GM12865 (cell line): ENCODE measurements around the gene KCNJ2.

Source experiments
- DNase-seq: peaks from one replicate; pipeline ENCODE4 v3.0.0; 2010; ENCODE audit warnings: low read depth
- H3K4me3 ChIP-seq: 2 replicates; pipeline ENCODE4 v1.5.1; 2011; ENCODE audit warnings: mild to moderate bottlenecking, low read depth, low read length, control low read depth
- CTCF ChIP-seq: IDR thresholded peaks from 2 replicates; pipeline ENCODE4 v1.5.1; 2011; ENCODE audit warnings: low read length, control low read depth, low read depth, inconsistent platforms; ENCODE audit not compliant: insufficient read depth; ENCODE audit errors: missing control alignments

Gene KCNJ2

GRCh38 chr17:70158180-70158579 lies 11.2 kb upstream of the KCNJ2 start:
- TF ChIP-seq CTCF, result no peak
- DNase-seq, result no peak
- H3K4me3 ChIP-seq, result no peak overlapping the region

GRCh38 chr17:70158591-70158990 lies 10.7 kb upstream of the KCNJ2 start:
- H3K4me3 ChIP-seq, result no peak overlapping the region
- TF ChIP-seq CTCF, result no peak

GRCh38 chr17:70159980-70160379 lies 9.4 kb upstream of the KCNJ2 start:
- TF ChIP-seq CTCF, result no peak
- H3K4me3 ChIP-seq, result no peak overlapping the region
- DNase-seq, result no peak

More at GRCh38 chr17:70158591-70158990, 10.7 kb upstream of the KCNJ2 start:
- no peak for DNase-seq

- no peak for DNase-seq
- no peak overlapping the region for H3K4me3 ChIP-seq
- TF ChIP-seq CTCF, result no peak
Measured at GRCh38 chr17:70161519-70161918, 7.8 kb upstream of the KCNJ2 start.

- DNase-seq, result no peak
- no peak for TF ChIP-seq CTCF
- no peak overlapping the region for H3K4me3 ChIP-seq
Measured at GRCh38 chr17:70165383-70165782, 3.9 kb upstream of the KCNJ2 start.

GRCh38 chr17:70166615-70167014 lies 2.7 kb upstream of the KCNJ2 start:
- no peak for DNase-seq
- no peak for TF ChIP-seq CTCF
- no peak overlapping the region for H3K4me3 ChIP-seq
